Activated CD8-positive, alpha-beta T cell treated with anti-CD3 and anti-CD28 coated beads for 36 hours (primary cell): ENCODE measurements around the gene CDH18. TPM values are rescaled to one million over a fixed set of nuclear protein-coding genes. Genes with fewer than 3 reads are reported as not detected.

Experiments used
- ATAC-seq: fragments of 200-7000 bp; cut with Tn5 transposase; one replicate; pipeline ENCODE4 v1.10.0; 2021; ENCODE audit warnings: mild to moderate bottlenecking, moderate library complexity
- CTCF ChIA-PET: fragments of 350-600 bp; sonication (Branson Sonifier 250); formaldehyde crosslinking; loops from one replicate; lab custom pipeline; 2021; ENCODE audit warnings: antibody characterized with exemption; lab: Charles Lee
- POLR2A ChIA-PET: fragments of 350-600 bp; sonication (Branson Sonifier 250); formaldehyde crosslinking; loops from one replicate; lab custom pipeline; 2021; ENCODE audit warnings: antibody characterized with exemption; lab: Charles Lee
- DNase-seq: peaks from one replicate; pipeline ENCODE4 v3.0.0-alpha.2; 2020
- H3K27ac Mint-ChIP-seq: one replicate; pipeline ENCODE4 v1.8.0; 2021; ENCODE audit warnings: mild to moderate bottlenecking, mixed read lengths
- H3K27me3 Mint-ChIP-seq: one replicate; pipeline ENCODE4 v1.8.0; 2021; ENCODE audit warnings: mixed read lengths
- H3K36me3 Mint-ChIP-seq: one replicate; pipeline ENCODE4 v1.8.0; 2021; ENCODE audit warnings: low read depth, mixed read lengths
- H3K4me1 Mint-ChIP-seq: one replicate; pipeline ENCODE4 v1.8.0; 2021; ENCODE audit warnings: low read depth, mixed read lengths
- H3K4me3 Mint-ChIP-seq: one replicate; pipeline ENCODE4 v1.8.0; 2021; ENCODE audit warnings: mild to moderate bottlenecking, moderate library complexity, mixed read lengths
- H3K9me3 Mint-ChIP-seq: one replicate; pipeline ENCODE4 v1.8.0; 2021; ENCODE audit warnings: mixed read lengths
- intact Hi-C: fragments of 100-400 bp; cut with micrococcal nuclease; formaldehyde crosslinking; loops from one replicate; pipeline ENCODE4 v1.10.0; 2022
- total RNA-seq, 2 experiments: library from RNA; stranded (reverse); gene quantifications; one replicate each; pipeline ENCODE4 v1.2.3, GENCODE V29; 2021
- TF ChIP-seq, protein P1 (sequence below): fragments of 200-600 bp; IDR thresholded peaks from one replicate; pipeline ENCODE4 v1.8.0; 2022; ENCODE audit warnings: antibody characterized with exemption, mild to moderate bottlenecking

The CDH18 gene
- total RNA-seq, 2 experiments from 2014 or later, result not detected

GRCh38 chr5:19927170-19927569 is 60.8 kb downstream of the CDH18 start:
- TF ChIP-seq, protein P1, sequence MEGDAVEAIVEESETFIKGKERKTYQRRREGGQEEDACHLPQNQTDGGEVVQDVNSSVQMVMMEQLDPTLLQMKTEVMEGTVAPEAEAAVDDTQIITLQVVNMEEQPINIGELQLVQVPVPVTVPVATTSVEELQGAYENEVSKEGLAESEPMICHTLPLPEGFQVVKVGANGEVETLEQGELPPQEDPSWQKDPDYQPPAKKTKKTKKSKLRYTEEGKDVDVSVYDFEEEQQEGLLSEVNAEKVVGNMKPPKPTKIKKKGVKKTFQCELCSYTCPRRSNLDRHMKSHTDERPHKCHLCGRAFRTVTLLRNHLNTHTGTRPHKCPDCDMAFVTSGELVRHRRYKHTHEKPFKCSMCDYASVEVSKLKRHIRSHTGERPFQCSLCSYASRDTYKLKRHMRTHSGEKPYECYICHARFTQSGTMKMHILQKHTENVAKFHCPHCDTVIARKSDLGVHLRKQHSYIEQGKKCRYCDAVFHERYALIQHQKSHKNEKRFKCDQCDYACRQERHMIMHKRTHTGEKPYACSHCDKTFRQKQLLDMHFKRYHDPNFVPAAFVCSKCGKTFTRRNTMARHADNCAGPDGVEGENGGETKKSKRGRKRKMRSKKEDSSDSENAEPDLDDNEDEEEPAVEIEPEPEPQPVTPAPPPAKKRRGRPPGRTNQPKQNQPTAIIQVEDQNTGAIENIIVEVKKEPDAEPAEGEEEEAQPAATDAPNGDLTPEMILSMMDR, result no peak
- CTCF ChIA-PET, result no interaction called here

GRCh38 chr5:19923742-19924141 is 64.3 kb downstream of the CDH18 start:
- Mint-ChIP-seq H3K27ac (no peak overlapping the region), H3K4me1 (no peaks in the 10 kb centered on the region), H3K36me3 (no peaks in the 10 kb centered on the region), H3K9me3 (peaks cover 5% of the 10 kb centered on the region), H3K4me3 (no peak overlapping the region), H3K27me3 (no peaks in the 10 kb centered on the region)
- intact Hi-C loops, result no loop called here
- ChIA-PET POLR2A (no interaction called here), CTCF (interaction anchor here (0.7 kb wide), 1 partner anchor 627 kb away, joined by 3 read pairs; no protein-coding TSS in a partner anchor)
- TF ChIP-seq, protein P1, result no peak
- DNase-seq (no peak), ATAC-seq (no peak)

More at GRCh38 chr5:19927170-19927569, 60.8 kb downstream of the CDH18 start:
- DNase-seq, result no peak
- ATAC-seq, result no peak
- POLR2A ChIA-PET, result no interaction called here
- Mint-ChIP-seq H3K4me1 (no peaks in the 10 kb centered on the region), H3K27me3 (no peaks in the 10 kb centered on the region), H3K36me3 (no peaks in the 10 kb centered on the region), H3K9me3 (peaks cover 7% of the 10 kb centered on the region), H3K4me3 (no peak overlapping the region), H3K27ac (no peak overlapping the region)
- intact Hi-C loops, result no loop called here

DNA sequence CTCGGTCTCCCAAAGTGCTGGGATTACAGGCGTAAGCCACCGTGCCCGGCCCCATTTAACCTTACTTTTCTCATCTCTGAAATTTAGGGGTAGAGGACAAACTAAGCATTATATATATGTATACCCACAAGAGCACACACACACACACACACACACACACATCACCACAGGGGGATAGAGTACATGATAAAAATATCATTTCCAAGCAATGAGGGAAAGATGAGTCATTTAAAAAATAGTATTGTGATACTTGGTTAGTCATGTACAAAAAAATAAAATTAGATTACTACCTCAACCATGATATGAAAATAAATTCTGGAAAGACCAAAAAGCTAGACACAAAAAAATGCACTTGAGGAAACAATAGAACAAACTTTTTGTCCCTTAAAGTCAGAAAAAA is 67.2 kb downstream of the CDH18 start:
- intact Hi-C loops, result no loop called here
- Mint-ChIP-seq H3K4me1 (no peaks in the 10 kb centered on the region), H3K36me3 (no peaks in the 10 kb centered on the region), H3K9me3 (peaks cover 3% of the 10 kb centered on the region), H3K27me3 (no peaks in the 10 kb centered on the region), H3K27ac (no peak overlapping the region), H3K4me3 (no peak overlapping the region)
- ChIA-PET POLR2A (no interaction called here), CTCF (no interaction called here)
- DNase-seq (no peak), ATAC-seq (no peak)
- TF ChIP-seq, protein P1, result no peak

DNA sequence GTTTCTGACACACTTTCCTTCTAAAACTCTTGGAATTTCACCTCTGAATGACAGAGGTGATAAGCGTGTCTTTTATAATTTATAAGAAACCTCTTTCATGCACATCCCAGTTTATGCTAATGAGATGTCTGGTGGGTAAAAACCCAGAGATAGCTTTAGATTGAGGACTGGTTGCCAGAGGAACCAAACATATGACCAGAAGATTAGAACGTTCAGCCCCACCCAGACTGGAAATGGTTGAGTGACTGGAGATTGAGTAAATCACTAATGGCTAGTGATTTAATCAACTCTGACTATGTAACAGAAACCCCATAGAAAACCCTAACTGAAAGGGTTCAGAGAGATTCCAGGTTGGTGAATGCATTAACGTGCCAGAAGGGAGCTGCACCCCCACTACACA is 69.2 kb downstream of the CDH18 start:
- no peak for ATAC-seq
- intact Hi-C loops, result no loop called here
- Mint-ChIP-seq H3K27me3 (no peaks in the 10 kb centered on the region), H3K36me3 (no peaks in the 10 kb centered on the region), H3K4me3 (no peak overlapping the region), H3K4me1 (no peaks in the 10 kb centered on the region), H3K27ac (no peak overlapping the region), H3K9me3 (peaks cover 1% of the 10 kb centered on the region)
- TF ChIP-seq, protein P1, result no peak
- CTCF ChIA-PET, result no interaction called here
- POLR2A ChIA-PET, result no interaction called here
- DNase-seq, result no peak

DNA sequence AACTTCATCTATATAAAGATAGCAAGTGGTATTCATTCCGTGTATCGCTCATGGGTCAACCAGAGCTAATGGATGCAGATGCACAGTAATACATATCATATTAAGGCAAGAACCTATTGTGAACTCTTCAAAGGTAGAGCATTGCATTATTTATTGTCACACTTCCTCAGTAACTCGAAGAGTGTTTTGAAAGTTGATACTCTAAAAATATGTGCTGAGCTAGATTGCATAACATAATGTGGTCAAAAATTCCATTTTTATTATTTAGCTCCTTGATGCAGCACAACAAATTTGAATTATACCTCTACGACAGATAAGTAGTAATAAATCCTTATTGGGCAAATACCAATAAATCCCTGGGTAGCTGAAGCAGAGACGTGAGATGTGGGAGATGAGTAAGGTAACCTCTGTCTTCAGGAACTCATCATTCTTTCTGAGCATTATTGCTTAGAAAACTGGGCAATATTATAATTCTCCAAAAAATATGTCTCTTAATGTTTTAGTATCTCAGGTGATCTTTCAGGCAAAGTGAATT is 70.3 kb downstream of the CDH18 start:
- no peak overlapping the region for H3K27ac Mint-ChIP-seq
- no peak for ATAC-seq
- DNase-seq, result no peak
- H3K9me3 Mint-ChIP-seq, result peaks cover 3% of the 10 kb centered on the region
- H3K36me3 Mint-ChIP-seq, result no peaks in the 10 kb centered on the region
- TF ChIP-seq, protein P1, result no peak
- no peaks in the 10 kb centered on the region for H3K4me1 Mint-ChIP-seq
- POLR2A ChIA-PET, result no interaction called here
- H3K27me3 Mint-ChIP-seq, result no peaks in the 10 kb centered on the region
- intact Hi-C loops, result no loop called here
- H3K4me3 Mint-ChIP-seq, result no peak overlapping the region
- CTCF ChIA-PET, result no interaction called here
